H1 (cell line): Measurements from ENCODE around the gene PLA2G4E. TPM values are rescaled to one million over a fixed set of nuclear protein-coding genes. Genes with fewer than 3 reads are reported as not detected.

ENCODE experiments used
- CBX5 ChIP-seq: fragments of 300-800, 300-1000 bp; sonication (generic); IDR thresholded peaks from 2 replicates; pipeline ENCODE4 v1.7.1; 2016; ENCODE audit warnings: antibody characterized with exemption, low read length, low read depth
- polyA plus RNA-seq, 7 experiments: library from polyadenylated mRNA; depleted of rRNA in 3 of 7; stranded (reverse) in 5 of 7; unstranded in 2 of 7; fragments of >200 nt in 5 of 7; fragments of 200-250 nt in 2 of 7; gene quantifications; 1 replicate in 5 of 7; 2 replicates in 1 of 7; 4 replicates in 1 of 7; pipeline versions ENCODE4 v1.2.1 to v1.2.3, GENCODE V29; 2011 to 2013; ENCODE audit warnings: missing spikeins in 2 of 7, mixed read lengths in 2 of 7
- total RNA-seq: library from RNA; stranded (reverse); fragmentation: NEBNext Ultra II Directional; extraction: Animal tissue kit (Norgen Biotek cat#: 25700); gene quantifications from 2 replicates; pipeline ENCODE4 v1.2.1, GENCODE V29; 2021

PLA2G4E gene
- total and polyA plus RNA-seq, 2 of the 8 experiments (the other 6 are each of a cell fraction or from before 2014, with no cell fraction given), result 0.03 TPM; not detected in 1

DNA sequence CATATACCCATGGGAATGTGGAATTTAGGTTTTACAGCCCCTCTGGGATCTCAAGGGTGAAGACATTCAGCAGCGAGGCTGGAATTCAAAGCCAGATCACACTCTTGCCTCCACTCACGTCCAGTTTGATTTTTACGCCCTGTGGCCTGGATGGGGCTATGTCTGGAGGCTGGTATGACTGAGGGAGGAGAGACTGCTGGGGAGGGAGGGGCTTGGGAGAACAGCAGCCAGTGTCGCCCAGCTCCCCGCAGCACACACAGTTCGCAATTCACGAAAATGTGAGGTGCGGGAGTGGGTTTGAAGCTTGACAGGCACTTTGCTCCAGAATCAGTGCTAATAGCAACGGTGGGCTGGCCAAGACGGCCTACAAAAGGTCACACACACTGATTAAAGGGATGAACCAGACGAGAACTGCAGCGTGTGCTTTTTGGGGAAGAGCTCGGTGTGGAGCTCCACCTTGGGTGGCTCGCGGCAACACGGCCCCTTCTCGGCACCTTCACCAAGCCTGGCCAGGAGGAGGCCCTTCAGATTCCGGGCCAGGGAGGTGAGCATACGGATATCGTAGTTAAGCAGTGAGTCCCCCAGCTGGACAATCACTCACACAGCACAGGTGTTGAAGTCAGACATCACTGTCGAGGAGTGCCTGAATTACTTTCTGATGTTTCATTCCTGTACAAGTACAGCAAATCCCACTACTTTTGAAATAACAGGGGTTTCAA, 64.9 kb downstream of the PLA2G4E start (continued):
- TF ChIP-seq CBX5, result no peak
